Nephron (organoid): ENCODE data around the gene CPN2.
A peak's percentile ranks its signal among the peaks of the same experiment; 100 is the strongest.

ENCODE experiments used
- H3K27ac Mint-ChIP-seq, 3 experiments: 2 replicates each; pipeline ENCODE4 v1.8.0; 2020; ENCODE audit warnings: mixed read lengths in 3 of 3, mild to moderate bottlenecking in 2 of 3, moderate library complexity in 1 of 3
- H3K27me3 Mint-ChIP-seq: 2 replicates; pipeline ENCODE4 v1.8.0; 2021; ENCODE audit warnings: low read depth, mild to moderate bottlenecking, moderate library complexity, mixed read lengths
- H3K36me3 Mint-ChIP-seq: 2 replicates; pipeline ENCODE4 v1.8.0; 2020; ENCODE audit warnings: low read depth, mixed read lengths
- H3K4me1 Mint-ChIP-seq: 2 replicates; pipeline ENCODE4 v1.8.0; 2020; ENCODE audit warnings: mixed read lengths
- H3K4me3 Mint-ChIP-seq, 3 experiments: 2 replicates each; pipeline ENCODE4 v1.8.0; 2020; ENCODE audit warnings: mild to moderate bottlenecking in 3 of 3, mixed read lengths in 3 of 3, moderate library complexity in 2 of 3
- H3K9me3 Mint-ChIP-seq: 2 replicates; pipeline ENCODE4 v1.8.0; 2020; ENCODE audit warnings: mixed read lengths
- TF ChIP-seq, protein P1 (sequence below), 3 experiments: fragments of 200-600 bp; sonication (generic); IDR thresholded peaks; one replicate each; pipeline ENCODE4 v1.5.0; 2021; ENCODE audit warnings: antibody characterized with exemption in 3 of 3; ENCODE audit not compliant: unreplicated experiment in 3 of 3

The CPN2 gene

DNA sequence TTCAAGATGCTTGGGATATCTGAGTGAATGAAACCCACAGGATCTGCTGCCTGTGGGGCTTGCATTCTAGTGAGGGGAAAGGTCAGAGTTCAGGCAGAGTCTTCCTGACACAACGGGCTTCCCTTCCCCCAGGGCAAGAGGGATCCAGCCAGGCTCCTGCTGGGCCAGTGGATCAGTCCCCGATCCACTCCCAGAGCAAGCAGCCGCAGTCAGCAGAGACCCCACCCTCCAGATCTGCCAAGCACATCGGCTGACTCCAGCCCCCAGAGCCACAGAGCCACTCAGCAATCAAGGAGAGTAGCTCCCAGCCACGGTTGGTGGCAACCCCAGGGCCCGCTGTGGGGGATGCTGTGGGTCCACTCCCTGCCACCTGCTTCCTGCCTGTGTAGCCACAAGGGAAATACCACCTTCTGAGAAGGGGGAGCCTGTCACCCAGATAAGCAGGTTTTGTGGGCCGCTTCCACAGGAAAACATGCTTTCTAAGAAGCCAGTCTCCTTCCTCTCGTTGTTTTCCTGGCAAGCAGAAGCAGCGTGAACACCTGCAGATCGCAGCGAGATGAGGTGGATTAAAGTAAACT, 44.9 kb downstream of the CPN2 start:
- peaks cover 43% of the 10 kb centered on the region for H3K4me1 Mint-ChIP-seq
- no peaks in the 10 kb centered on the region for H3K9me3 Mint-ChIP-seq
- TF ChIP-seq, protein P1, sequence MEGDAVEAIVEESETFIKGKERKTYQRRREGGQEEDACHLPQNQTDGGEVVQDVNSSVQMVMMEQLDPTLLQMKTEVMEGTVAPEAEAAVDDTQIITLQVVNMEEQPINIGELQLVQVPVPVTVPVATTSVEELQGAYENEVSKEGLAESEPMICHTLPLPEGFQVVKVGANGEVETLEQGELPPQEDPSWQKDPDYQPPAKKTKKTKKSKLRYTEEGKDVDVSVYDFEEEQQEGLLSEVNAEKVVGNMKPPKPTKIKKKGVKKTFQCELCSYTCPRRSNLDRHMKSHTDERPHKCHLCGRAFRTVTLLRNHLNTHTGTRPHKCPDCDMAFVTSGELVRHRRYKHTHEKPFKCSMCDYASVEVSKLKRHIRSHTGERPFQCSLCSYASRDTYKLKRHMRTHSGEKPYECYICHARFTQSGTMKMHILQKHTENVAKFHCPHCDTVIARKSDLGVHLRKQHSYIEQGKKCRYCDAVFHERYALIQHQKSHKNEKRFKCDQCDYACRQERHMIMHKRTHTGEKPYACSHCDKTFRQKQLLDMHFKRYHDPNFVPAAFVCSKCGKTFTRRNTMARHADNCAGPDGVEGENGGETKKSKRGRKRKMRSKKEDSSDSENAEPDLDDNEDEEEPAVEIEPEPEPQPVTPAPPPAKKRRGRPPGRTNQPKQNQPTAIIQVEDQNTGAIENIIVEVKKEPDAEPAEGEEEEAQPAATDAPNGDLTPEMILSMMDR (IDR thresholded peaks at IDR 0.05; ENCODE audit: unreplicated experiment in 3 of 3): no peak
- peaks cover 12% of the 10 kb centered on the region for H3K27me3 Mint-ChIP-seq
- peak overlapping the region; percentile 20 to 78 (median 69) for H3K27ac Mint-ChIP-seq
- no peaks in the 10 kb centered on the region for H3K36me3 Mint-ChIP-seq
- H3K4me3 Mint-ChIP-seq: peak overlapping the region in 1 of 3 experiments; percentile 17

- H3K4me3 Mint-ChIP-seq: no peak overlapping the region
- H3K36me3 Mint-ChIP-seq: no peaks in the 10 kb centered on the region
- H3K27ac Mint-ChIP-seq: no peak overlapping the region
- no peaks in the 10 kb centered on the region for H3K9me3 Mint-ChIP-seq
- TF ChIP-seq, protein P1 (IDR thresholded peaks at IDR 0.05; ENCODE audit: unreplicated experiment in 3 of 3): no peak
- peaks cover 12% of the 10 kb centered on the region for H3K27me3 Mint-ChIP-seq
- peaks cover 42% of the 10 kb centered on the region for H3K4me1 Mint-ChIP-seq
Measured at GRCh38 chr3:194305356-194306108, 45.6 kb downstream of the CPN2 start.

GRCh38 chr3:194304186-194304917, 46.8 kb downstream of the CPN2 start:
- H3K27ac Mint-ChIP-seq: no peak overlapping the region
- no peak overlapping the region for H3K4me3 Mint-ChIP-seq
- no peaks in the 10 kb centered on the region for H3K36me3 Mint-ChIP-seq
- peaks cover 37% of the 10 kb centered on the region for H3K4me1 Mint-ChIP-seq
- peaks cover 12% of the 10 kb centered on the region for H3K27me3 Mint-ChIP-seq
- H3K9me3 Mint-ChIP-seq: no peaks in the 10 kb centered on the region
- TF ChIP-seq, protein P1 (IDR thresholded peaks at IDR 0.05; ENCODE audit: unreplicated experiment in 3 of 3): no peak

DNA sequence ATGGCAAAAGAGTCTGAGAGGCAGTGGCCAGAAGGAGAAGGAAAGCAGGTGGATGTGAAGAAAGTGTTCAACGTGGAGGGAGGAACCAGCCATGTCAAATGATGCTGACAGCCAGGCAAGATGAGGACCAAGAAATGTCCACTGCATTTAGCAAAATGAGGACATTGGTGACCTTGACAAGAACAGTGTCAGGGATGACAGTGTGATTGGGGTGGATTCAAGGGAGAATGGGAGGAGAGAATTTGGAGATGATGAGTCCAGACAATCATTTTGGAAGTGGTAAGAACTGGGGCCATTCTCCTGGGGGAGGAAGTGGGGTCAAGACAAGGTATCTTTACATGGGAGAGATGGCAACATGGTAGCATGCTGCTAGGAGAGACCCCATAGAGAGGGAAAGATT, 47.4 kb downstream of the CPN2 start:
- Mint-ChIP-seq H3K36me3 (no peaks in the 10 kb centered on the region), H3K4me3 (no peak overlapping the region), H3K9me3 (no peaks in the 10 kb centered on the region), H3K27me3 (peaks cover 11% of the 10 kb centered on the region), H3K27ac (no peak overlapping the region), H3K4me1 (peaks cover 34% of the 10 kb centered on the region)
- TF ChIP-seq, protein P1 (IDR thresholded peaks at IDR 0.05; ENCODE audit: unreplicated experiment in 3 of 3): no peak

- Mint-ChIP-seq H3K9me3 (no peaks in the 10 kb centered on the region), H3K27ac (peak overlapping the region in 1 of 3 experiments; percentile 27), H3K4me1 (peaks cover 28% of the 10 kb centered on the region), H3K4me3 (no peak overlapping the region), H3K36me3 (no peaks in the 10 kb centered on the region), H3K27me3 (peaks cover 11% of the 10 kb centered on the region)
- TF ChIP-seq, protein P1 (IDR thresholded peaks at IDR 0.05; ENCODE audit: unreplicated experiment in 3 of 3): no peak
Measured at GRCh38 chr3:194301730-194302129, 49.4 kb downstream of the CPN2 start.
